ENCODE measurements around the gene FARSB. TPM values are rescaled to one million over a fixed set of nuclear protein-coding genes. Genes with fewer than 3 reads are reported as not detected.

The FARSB gene
- total RNA-seq, 1 donor from 2014 or later = 20.0 TPM

DNA sequence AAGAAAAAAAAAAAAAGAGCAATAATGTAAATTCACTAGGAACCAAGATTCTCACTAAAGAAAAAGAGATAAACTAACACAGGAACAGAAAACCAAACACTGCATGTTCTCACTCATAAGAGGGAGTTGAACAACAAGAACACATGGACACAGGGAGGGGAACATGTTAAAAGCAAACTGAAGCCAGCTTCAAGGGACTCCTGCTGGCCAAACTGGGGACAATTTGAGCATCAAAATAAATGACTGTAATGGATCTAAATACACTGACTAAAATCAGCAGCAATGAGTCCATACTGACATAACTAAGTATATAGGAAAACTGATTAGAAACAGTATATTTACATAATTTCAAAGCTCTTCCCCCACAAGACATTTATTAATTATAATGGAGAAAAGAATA is 73.0 kb downstream of the FARSB start:
- H3K27me3 ChIP-seq (ENCODE audit: control insufficient read depth, insufficient read depth, low read length) = no peaks in the 10 kb centered on the region
- TF ChIP-seq CTCF (IDR thresholded peaks at IDR 0.05; ENCODE audit: insufficient read depth, low read length, poor library complexity, severe bottlenecking) = no peak
- DNase-seq (ENCODE audit: low read depth) = no peak
- H3K4me3 ChIP-seq (ENCODE audit: low read depth, low read length) = no peak overlapping the region
- H3K36me3 ChIP-seq (ENCODE audit: control insufficient read depth, insufficient read depth, low read length) = no peaks in the 10 kb centered on the region

GRCh38 chr2:222577341-222577740 is 78.6 kb downstream of the FARSB start:
- Histone ChIP-seq H3K4me3 (ENCODE audit: low read depth, low read length) (no peak overlapping the region), H3K36me3 (ENCODE audit: control insufficient read depth, insufficient read depth, low read length) (no peaks in the 10 kb centered on the region), H3K27me3 (ENCODE audit: control insufficient read depth, insufficient read depth, low read length) (no peaks in the 10 kb centered on the region)
- DNase-seq (ENCODE audit: low read depth) = no peak
- no peak for TF ChIP-seq CTCF (IDR thresholded peaks at IDR 0.05; ENCODE audit: insufficient read depth, low read length, poor library complexity, severe bottlenecking)

DNA sequence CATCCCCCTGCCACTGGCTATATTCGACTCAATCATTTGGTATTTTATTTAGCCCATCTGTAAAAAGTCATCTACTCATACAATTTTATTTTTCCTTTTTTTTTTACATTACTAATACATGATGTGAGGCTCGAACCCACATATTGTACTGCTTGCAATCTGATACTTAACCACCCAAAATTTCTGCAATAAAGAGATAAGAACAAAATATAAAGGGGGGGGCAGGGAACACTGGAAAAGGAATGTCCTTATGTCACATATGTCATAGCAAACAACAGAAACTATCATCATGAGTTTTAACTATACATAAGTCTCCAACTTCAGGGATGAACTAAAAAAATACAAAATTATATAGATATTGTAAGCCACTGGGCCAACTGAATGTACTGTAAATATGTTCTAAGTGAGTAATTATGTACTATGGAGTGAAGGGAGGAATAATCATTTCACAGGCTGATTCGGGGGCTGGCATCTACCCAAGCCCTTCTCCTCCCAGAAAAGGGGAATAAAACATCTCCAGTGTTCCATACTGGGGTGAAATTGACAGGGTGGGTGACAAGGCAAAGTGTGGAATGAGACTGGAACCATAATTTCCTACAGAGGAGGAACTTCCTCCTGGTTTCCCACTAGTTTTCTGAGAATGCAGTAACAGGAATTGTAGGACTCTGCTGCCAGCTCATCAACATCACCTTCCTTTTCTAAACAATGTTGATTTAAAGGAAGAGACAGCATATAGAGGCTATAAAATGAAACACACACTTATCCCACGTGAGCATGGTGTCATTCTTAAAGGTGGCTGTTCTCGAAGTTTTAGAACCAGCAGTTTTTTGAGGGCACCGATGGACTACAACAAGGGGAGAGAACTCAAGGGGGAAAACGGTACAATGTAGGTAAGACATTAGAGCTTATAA is 79.5 kb downstream of the FARSB start:
- TF ChIP-seq CTCF (IDR thresholded peaks at IDR 0.05; ENCODE audit: insufficient read depth, low read length, poor library complexity, severe bottlenecking) = no peak
- Histone ChIP-seq H3K36me3 (ENCODE audit: control insufficient read depth, insufficient read depth, low read length) (no peaks in the 10 kb centered on the region), H3K27me3 (ENCODE audit: control insufficient read depth, insufficient read depth, low read length) (no peaks in the 10 kb centered on the region), H3K4me3 (ENCODE audit: low read depth, low read length) (no peak overlapping the region)
- DNase-seq (ENCODE audit: low read depth) = no peak

DNA sequence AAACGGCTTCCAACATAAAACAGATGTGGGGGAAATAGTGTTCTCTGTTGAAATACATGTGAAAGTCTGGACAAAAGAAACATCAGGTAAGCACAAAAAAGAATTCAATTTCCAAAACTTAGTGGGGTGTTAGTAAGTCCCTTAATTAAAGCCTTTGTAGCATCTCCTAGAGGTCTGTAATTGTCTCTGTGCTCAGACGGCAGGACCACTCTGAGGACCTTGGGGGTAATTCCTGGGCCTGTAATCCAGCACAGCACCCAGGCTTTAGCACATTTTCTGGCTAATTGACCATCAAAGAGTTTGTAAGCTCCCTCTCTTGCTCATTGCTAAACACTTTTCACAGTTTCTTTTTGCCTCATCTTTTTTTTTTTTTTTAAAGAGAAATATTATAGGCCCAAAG is 80.3 kb downstream of the FARSB start:
- H3K4me3 ChIP-seq (ENCODE audit: low read depth, low read length) = no peak overlapping the region
- DNase-seq (ENCODE audit: low read depth) = no peak
- no peaks in the 10 kb centered on the region for H3K27me3 ChIP-seq (ENCODE audit: control insufficient read depth, insufficient read depth, low read length)
- no peaks in the 10 kb centered on the region for H3K36me3 ChIP-seq (ENCODE audit: control insufficient read depth, insufficient read depth, low read length)
- TF ChIP-seq CTCF (IDR thresholded peaks at IDR 0.05; ENCODE audit: insufficient read depth, low read length, poor library complexity, severe bottlenecking) = no peak

DNA sequence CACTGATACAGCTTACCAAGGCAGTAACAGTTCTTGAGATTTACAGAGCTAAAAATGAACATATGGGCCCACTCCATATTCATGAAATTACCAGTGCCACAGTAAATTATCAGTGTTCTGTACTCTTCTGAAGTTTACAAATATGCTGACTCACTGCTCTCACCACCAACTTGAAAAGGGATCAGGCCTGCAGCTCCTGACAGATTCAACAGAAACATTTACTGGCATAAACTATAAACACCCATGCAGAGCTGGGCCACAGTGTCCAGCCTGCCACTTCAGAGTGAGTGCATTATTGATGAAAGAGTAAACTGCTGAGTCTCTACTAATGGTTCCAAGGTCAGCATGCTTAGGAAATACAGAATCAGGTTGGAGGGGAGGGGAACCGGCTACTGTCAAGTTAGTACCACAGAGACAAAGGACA is 83.1 kb downstream of the FARSB start:
- no peak for TF ChIP-seq CTCF (IDR thresholded peaks at IDR 0.05; ENCODE audit: insufficient read depth, low read length, poor library complexity, severe bottlenecking)

More for the DNA sequence above, 83.1 kb downstream of the FARSB start:
- no peaks in the 10 kb centered on the region for H3K36me3 ChIP-seq (ENCODE audit: control insufficient read depth, insufficient read depth, low read length)
- H3K4me3 ChIP-seq (ENCODE audit: low read depth, low read length) = no peak overlapping the region
- no peaks in the 10 kb centered on the region for H3K27me3 ChIP-seq (ENCODE audit: control insufficient read depth, insufficient read depth, low read length)
- DNase-seq (ENCODE audit: low read depth) = no peak

Data from kidney epithelial cell (primary cell).